SK-N-MC (cell line): ENCODE data around the gene ITGA8.

Source experiments
- DNase-seq: peaks from one replicate; pipeline ENCODE4 v3.0.0-alpha.2; 2011; ENCODE audit warnings: low read depth, low spot score
- H3K27ac ChIP-seq: fragments of 200-600 bp; sonication (generic); 2 replicates; pipeline ENCODE4 v1.5.1; 2016; ENCODE audit warnings: mixed run types
- H3K36me3 ChIP-seq: fragments of 200-600 bp; sonication (generic); 2 replicates; pipeline ENCODE4 v1.6.1; 2017; ENCODE audit warnings: antibody characterized with exemption, low read length, mixed read lengths; ENCODE audit not compliant: insufficient read depth
- H3K4me3 ChIP-seq: fragments of 200-600 bp; sonication (generic); 2 replicates; pipeline ENCODE4 v1.5.1; 2016
- H3K9ac ChIP-seq: fragments of 200-600 bp; sonication (generic); 2 replicates; pipeline ENCODE4 v1.8.0; 2017; ENCODE audit warnings: mixed run types, mixed read lengths; ENCODE audit not compliant: insufficient read length
- H3K9me3 ChIP-seq: fragments of 200-600 bp; sonication (generic); 2 replicates; pipeline ENCODE4 v1.6.1; 2017; ENCODE audit warnings: low read depth, mild to moderate bottlenecking, antibody characterized with exemption, low read length, moderate library complexity, mixed read lengths
- EZH2 ChIP-seq: fragments of 200-600 bp; sonication (generic); IDR thresholded peaks from one replicate; pipeline ENCODE4 v1.6.1; 2017; ENCODE audit warnings: antibody characterized with exemption
- FOXP2 ChIP-seq: optimal IDR thresholded peaks from 2 replicates; pipeline ENCODE3; 2011; ENCODE audit warnings: mild to moderate bottlenecking, moderate library complexity; ENCODE audit not compliant: insufficient read depth; ENCODE audit errors: extremely low read length, control extremely low read depth
- POLR2AphosphoS5 ChIP-seq: IDR thresholded peaks from 2 replicates; pipeline ENCODE4 v1.6.1; 2012; ENCODE audit warnings: mild to moderate bottlenecking, low read depth, low read length, borderline replicate concordance

ITGA8 gene

DNA sequence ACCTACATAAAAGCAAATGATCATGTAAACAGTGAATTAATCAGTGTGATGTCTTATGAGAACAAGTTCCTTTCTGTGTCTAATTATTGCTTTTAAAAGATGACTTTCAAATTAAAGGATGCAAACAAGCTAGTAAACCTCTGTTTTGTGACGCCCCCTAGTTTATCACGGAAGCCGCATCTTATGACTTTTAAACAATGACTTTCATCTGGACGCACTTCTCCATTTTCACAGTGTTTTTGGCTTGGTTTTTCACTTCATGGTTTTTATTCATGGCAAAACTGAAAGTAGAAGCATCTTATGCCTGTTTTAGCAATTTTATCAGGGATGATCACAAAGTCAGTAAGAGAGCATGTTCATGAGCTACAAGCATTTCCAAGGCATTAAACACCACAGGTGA is 35.0 kb downstream of the ITGA8 start:
- no peaks in the 10 kb centered on the region for H3K9me3 ChIP-seq
- H3K9ac ChIP-seq, result no peak overlapping the region
- H3K36me3 ChIP-seq, result no peaks in the 10 kb centered on the region
- TF ChIP-seq POLR2AphosphoS5, result no peak
- no peak for TF ChIP-seq FOXP2
- TF ChIP-seq EZH2, result no peak
- H3K4me3 ChIP-seq, result no peak overlapping the region
- H3K27ac ChIP-seq, result no peak overlapping the region
- no peak for DNase-seq

DNA sequence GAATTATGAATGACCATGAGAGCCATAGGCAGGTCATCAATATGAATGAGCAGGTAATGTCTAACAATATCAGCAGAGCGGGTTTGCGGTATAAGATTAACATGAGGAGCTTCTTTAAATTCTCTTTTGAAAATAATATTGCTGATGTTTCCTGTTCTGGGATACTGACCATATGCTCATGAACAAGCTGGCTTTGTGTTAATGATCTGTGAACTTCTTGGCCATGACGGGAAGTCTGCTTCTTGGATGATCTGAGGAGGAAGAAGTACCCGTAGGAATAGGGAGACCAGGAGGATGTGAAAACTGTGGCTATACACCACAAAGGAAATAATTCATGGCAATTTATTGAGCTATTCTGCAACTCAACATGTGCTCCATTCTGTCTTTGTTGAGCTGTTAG is 38.6 kb downstream of the ITGA8 start:
- Histone ChIP-seq H3K36me3 (no peaks in the 10 kb centered on the region), H3K9me3 (no peaks in the 10 kb centered on the region), H3K4me3 (no peak overlapping the region), H3K27ac (no peak overlapping the region), H3K9ac (no peak overlapping the region)
- no peak for DNase-seq
- no peak for TF ChIP-seq POLR2AphosphoS5
- TF ChIP-seq EZH2, result no peak
- no peak for TF ChIP-seq FOXP2

DNA sequence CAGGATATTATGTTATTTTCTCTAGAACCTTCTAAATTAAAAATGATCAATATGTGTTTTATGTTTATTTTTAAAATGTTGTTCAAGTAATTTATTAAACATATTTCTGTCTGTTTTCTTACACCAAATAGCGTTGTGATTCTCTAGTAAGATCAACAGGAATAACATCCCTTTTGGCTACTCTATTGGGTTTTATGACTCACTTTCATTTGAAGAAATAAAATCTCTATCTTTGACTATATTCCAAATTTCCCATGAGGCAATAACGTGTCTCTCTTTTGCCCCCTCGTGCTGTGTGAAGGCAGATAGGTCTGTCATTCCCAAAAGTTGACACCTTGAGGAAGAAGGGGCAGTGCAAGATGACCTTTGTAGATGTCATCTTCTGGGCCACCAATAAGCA is 40.9 kb downstream of the ITGA8 start:
- Histone ChIP-seq H3K9me3 (no peaks in the 10 kb centered on the region), H3K36me3 (no peaks in the 10 kb centered on the region), H3K9ac (no peak overlapping the region), H3K27ac (no peak overlapping the region), H3K4me3 (no peak overlapping the region)
- DNase-seq, result no peak
- no peak for TF ChIP-seq EZH2
- no peak for TF ChIP-seq POLR2AphosphoS5
- no peak for TF ChIP-seq FOXP2

DNA sequence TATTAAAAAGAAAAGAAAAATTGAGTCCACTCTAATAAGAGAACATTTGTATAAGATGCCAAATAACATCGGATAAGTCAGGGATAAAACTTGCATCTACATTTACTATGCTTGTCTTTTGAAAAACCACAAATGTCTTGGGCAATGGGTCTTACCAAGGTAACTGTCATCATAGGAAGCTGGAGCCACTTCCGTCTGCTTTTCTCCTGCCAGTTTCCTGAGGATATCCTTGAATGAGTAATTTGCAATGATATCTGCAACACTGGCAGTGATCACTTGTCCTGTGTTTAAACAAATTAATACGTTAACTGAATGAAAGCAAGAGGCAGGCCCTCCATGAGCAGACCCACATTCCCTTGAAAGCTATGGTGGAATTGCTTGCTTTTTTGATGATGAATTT is 47.3 kb downstream of the ITGA8 start:
- H3K4me3 ChIP-seq, result no peak overlapping the region
- no peaks in the 10 kb centered on the region for H3K9me3 ChIP-seq
- no peak for TF ChIP-seq FOXP2
- TF ChIP-seq POLR2AphosphoS5, result no peak
- no peak for TF ChIP-seq EZH2
- no peaks in the 10 kb centered on the region for H3K36me3 ChIP-seq
- H3K9ac ChIP-seq, result no peak overlapping the region
- no peak overlapping the region for H3K27ac ChIP-seq
- no peak for DNase-seq

GRCh38 chr10:15670880-15671279 is 48.8 kb downstream of the ITGA8 start:
- H3K36me3 ChIP-seq, result no peaks in the 10 kb centered on the region
- H3K9me3 ChIP-seq, result no peaks in the 10 kb centered on the region
- H3K4me3 ChIP-seq, result no peak overlapping the region
- no peak overlapping the region for H3K9ac ChIP-seq
- TF ChIP-seq POLR2AphosphoS5, result no peak
- no peak for TF ChIP-seq EZH2
- TF ChIP-seq FOXP2, result no peak
- no peak for DNase-seq
- no peak overlapping the region for H3K27ac ChIP-seq

DNA sequence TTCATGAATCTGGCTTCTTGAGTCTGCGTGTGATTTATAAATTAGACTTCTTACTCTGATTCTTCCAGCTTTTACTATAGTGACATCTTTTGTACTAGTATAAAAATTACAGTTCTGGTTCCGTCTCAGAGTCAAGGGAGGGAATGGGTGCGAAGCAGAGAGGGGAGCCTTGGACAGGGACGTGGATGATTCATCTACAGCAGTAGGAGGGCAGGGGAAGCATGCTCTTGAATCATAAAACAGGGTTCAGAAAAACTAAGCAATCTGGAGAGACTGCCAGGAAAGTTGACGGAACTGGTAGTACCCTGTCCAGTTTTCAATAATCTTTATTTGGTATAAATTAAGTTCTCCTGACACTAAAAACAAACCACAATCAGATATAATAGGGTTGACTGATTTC is 58.1 kb downstream of the ITGA8 start:
- TF ChIP-seq EZH2 (no peak), POLR2AphosphoS5 (no peak), FOXP2 (no peak)
- DNase-seq, result no peak

DNA sequence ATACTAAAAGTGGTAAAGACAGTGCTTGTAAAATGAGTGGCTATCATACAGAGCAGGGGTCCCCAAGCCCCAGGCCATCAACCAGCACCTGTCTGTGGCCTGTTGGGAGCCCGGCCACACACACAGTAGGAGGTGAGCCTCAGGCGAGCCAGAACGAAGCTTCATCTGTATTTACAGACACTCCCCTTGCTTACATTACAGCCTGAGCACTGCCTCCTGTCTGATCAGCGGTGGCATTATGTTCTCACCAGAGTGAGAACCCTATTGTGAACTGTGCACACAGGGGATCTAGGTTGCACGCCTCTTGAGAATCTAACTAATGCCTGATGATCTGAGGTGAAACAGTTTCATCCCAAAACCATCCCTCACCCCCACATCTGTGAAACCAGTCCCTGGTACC is 58.7 kb downstream of the ITGA8 start:
- Histone ChIP-seq H3K9ac (no peak overlapping the region), H3K9me3 (no peaks in the 10 kb centered on the region), H3K27ac (no peak overlapping the region), H3K36me3 (no peaks in the 10 kb centered on the region), H3K4me3 (no peak overlapping the region)
- TF ChIP-seq POLR2AphosphoS5 (no peak), EZH2 (no peak), FOXP2 (no peak)
- no peak for DNase-seq

More for the DNA sequence above, 58.1 kb downstream of the ITGA8 start:
- H3K9ac ChIP-seq, result no peak overlapping the region
- no peak overlapping the region for H3K4me3 ChIP-seq
- no peak overlapping the region for H3K27ac ChIP-seq
- no peaks in the 10 kb centered on the region for H3K36me3 ChIP-seq
- H3K9me3 ChIP-seq, result no peaks in the 10 kb centered on the region

DNA sequence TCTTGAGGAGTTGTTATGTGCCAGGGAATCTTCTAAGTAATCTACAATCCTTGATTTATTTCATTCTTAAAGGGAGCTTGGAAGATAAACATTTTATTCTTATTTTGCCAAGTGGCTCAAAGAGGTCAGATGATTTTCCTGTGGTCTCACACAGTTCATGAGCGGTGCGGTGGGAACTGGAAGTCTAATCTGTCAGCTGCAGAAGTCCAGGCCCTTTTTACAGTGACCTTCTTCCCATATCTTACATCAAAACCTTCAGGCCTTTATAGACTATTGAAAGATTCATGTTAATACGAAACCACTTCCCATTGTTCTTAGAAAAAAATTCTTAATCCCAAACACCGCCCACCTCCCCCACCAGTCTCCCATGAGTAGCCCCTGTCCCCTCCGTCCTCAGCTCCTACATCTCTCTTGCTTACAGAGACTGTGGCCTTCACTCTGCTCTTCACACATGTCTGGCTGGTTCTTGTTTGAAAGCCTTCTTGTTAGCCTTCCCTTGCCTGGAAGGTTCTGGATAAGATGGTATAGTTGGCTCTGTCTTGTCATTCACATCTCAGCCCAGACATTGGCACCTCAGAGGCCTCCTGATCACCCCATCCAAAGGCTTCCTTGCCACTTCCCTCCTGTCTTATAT is 61.5 kb downstream of the ITGA8 start:
- H3K9me3 ChIP-seq, result no peaks in the 10 kb centered on the region
- no peak overlapping the region for H3K9ac ChIP-seq
- H3K36me3 ChIP-seq, result no peaks in the 10 kb centered on the region
- TF ChIP-seq POLR2AphosphoS5, result no peak
- TF ChIP-seq EZH2, result no peak
- no peak for TF ChIP-seq FOXP2
- no peak overlapping the region for H3K27ac ChIP-seq
- no peak overlapping the region for H3K4me3 ChIP-seq
- no peak for DNase-seq

- Histone ChIP-seq H3K27ac (no peak overlapping the region), H3K36me3 (no peaks in the 10 kb centered on the region), H3K9ac (no peak overlapping the region), H3K9me3 (no peaks in the 10 kb centered on the region), H3K4me3 (no peak overlapping the region)
- TF ChIP-seq EZH2, result no peak
- no peak for TF ChIP-seq FOXP2
- no peak for TF ChIP-seq POLR2AphosphoS5
- DNase-seq, result no peak
Measured at GRCh38 chr10:15652757-15653156, 67.0 kb downstream of the ITGA8 start.
